ENCODE results near the gene ZSWIM6.
"Not testable (repeated sequence)": the region's sequence is repeated elsewhere in the genome, so short reads cannot be mapped to it uniquely, and the experiment has no call there.

Gene ZSWIM6

DNA sequence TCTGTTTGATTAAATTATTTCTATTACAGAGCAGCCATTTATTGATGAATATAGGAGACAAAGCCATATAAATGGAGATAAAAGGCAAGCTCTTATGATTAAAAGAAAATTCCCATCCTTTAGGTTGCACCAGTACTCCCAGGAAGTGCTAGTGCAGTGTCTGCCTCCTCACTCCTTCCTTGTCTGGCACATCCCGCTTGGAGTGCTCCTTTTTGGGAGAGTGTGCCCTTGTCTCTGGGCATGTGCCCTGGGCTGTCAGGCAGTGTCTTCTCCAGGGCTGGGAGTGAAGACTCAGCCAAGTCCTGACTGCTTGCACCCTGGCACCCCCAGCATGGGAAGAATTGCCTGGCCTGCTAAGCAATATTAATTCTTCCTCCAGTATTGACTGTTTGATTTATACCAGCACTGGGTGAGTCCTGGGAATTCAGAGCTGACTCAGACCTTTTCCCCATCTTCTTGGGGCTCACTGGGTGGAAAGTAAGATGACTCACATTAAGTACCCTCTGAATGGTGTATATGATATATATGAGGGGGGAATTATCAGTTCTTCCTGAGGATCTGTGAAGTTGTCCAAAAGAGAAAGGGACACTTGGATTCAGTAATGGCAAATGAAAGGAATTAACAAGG, 62.1 kb downstream of the ZSWIM6 start:
- Mint-ChIP-seq H3K9me3 (no peaks in the 10 kb centered on the region), H3K36me3 (ENCODE audit: low read depth) (no peaks in the 10 kb centered on the region), H3K4me1 (ENCODE audit: low read depth) (peaks cover 4% of the 10 kb centered on the region), H3K4me3 (no peak overlapping the region), H3K27ac (no peak overlapping the region), H3K27me3 (ENCODE audit: low read depth) (no peaks in the 10 kb centered on the region)

- no peaks in the 10 kb centered on the region for H3K36me3 Mint-ChIP-seq (ENCODE audit: low read depth)
- peaks cover 4% of the 10 kb centered on the region for H3K27me3 Mint-ChIP-seq (ENCODE audit: low read depth)
- peaks cover 4% of the 10 kb centered on the region for H3K4me1 Mint-ChIP-seq (ENCODE audit: low read depth)
- H3K4me3 Mint-ChIP-seq = no peak overlapping the region
- H3K9me3 Mint-ChIP-seq = no peaks in the 10 kb centered on the region
- H3K27ac Mint-ChIP-seq = no peak overlapping the region
These were observed 62.7 kb downstream of the ZSWIM6 start for GRCh38 chr5:61394793-61395192.

DNA sequence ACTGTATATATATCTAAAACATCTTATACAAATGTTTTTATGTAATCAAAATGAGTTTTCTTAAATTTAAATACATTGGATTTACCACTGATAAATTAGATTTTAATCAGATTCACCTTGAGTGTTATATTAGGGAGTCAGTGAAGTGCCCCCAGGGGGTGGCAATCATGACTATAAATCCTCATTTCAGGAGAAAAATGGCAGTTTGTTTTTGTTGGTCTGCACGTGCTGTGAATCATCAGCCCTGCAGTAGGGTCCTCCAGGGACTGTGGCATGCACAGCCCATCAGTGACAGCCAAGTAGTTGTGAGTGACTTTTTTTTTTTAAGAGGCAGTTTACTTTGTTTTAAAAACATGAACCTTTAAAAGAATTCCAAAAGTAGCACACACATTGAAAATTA, 65.2 kb downstream of the ZSWIM6 start:
- H3K4me1 Mint-ChIP-seq (ENCODE audit: low read depth) = peaks cover 6% of the 10 kb centered on the region
- no peaks in the 10 kb centered on the region for H3K9me3 Mint-ChIP-seq
- no peaks in the 10 kb centered on the region for H3K36me3 Mint-ChIP-seq (ENCODE audit: low read depth)
- peaks cover 5% of the 10 kb centered on the region for H3K27me3 Mint-ChIP-seq (ENCODE audit: low read depth)
- no peak overlapping the region for H3K27ac Mint-ChIP-seq
- no peak overlapping the region for H3K4me3 Mint-ChIP-seq

DNA sequence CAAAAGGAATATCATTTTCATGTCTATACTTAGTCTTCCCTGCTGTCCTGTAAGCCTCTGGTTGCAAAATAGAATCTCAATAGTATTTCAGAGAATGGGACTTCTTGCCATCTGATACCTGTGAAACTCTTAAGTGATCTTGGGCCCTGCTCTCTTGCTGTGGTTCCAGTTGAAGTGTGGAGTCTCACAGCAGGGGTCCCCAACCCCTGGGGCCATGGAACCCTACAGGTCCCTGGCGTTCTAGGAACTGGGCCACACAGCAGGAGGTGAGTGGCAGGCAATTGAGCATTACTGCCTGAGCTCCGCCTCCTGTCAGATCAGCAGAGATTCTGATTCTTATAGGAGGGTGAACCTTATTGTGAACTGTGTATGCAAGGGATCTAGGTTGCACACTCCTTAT, 65.9 kb downstream of the ZSWIM6 start:
- no peak overlapping the region for H3K27ac Mint-ChIP-seq
- H3K36me3 Mint-ChIP-seq (ENCODE audit: low read depth) = no peaks in the 10 kb centered on the region
- H3K9me3 Mint-ChIP-seq = no peaks in the 10 kb centered on the region
- H3K4me1 Mint-ChIP-seq (ENCODE audit: low read depth) = peaks cover 7% of the 10 kb centered on the region
- H3K4me3 Mint-ChIP-seq = no peak overlapping the region
- peaks cover 5% of the 10 kb centered on the region for H3K27me3 Mint-ChIP-seq (ENCODE audit: low read depth)

GRCh38 chr5:61398440-61398839, 66.4 kb downstream of the ZSWIM6 start:
- H3K9me3 Mint-ChIP-seq = no peaks in the 10 kb centered on the region
- H3K27me3 Mint-ChIP-seq (ENCODE audit: low read depth) = peaks cover 5% of the 10 kb centered on the region
- peaks cover 7% of the 10 kb centered on the region for H3K4me1 Mint-ChIP-seq (ENCODE audit: low read depth)
- H3K27ac Mint-ChIP-seq = no peak overlapping the region
- H3K36me3 Mint-ChIP-seq (ENCODE audit: low read depth) = no peaks in the 10 kb centered on the region
- H3K4me3 Mint-ChIP-seq = no peak overlapping the region

GRCh38 chr5:61399679-61400078, 67.6 kb downstream of the ZSWIM6 start:
- peaks cover 7% of the 10 kb centered on the region for H3K4me1 Mint-ChIP-seq (ENCODE audit: low read depth)
- H3K27ac Mint-ChIP-seq = no peak overlapping the region
- H3K36me3 Mint-ChIP-seq (ENCODE audit: low read depth) = no peaks in the 10 kb centered on the region
- H3K9me3 Mint-ChIP-seq = no peaks in the 10 kb centered on the region
- H3K4me3 Mint-ChIP-seq = no peak overlapping the region
- peaks cover 5% of the 10 kb centered on the region for H3K27me3 Mint-ChIP-seq (ENCODE audit: low read depth)

- no peaks in the 10 kb centered on the region for H3K9me3 Mint-ChIP-seq
- H3K27ac Mint-ChIP-seq = no peak overlapping the region
- no peaks in the 10 kb centered on the region for H3K36me3 Mint-ChIP-seq (ENCODE audit: low read depth)
- peaks cover 8% of the 10 kb centered on the region for H3K27me3 Mint-ChIP-seq (ENCODE audit: low read depth)
- no peak overlapping the region for H3K4me3 Mint-ChIP-seq
- H3K4me1 Mint-ChIP-seq (ENCODE audit: low read depth) = peaks cover 7% of the 10 kb centered on the region
These were observed 69.7 kb downstream of the ZSWIM6 start for GRCh38 chr5:61401726-61402125.

- H3K4me1 Mint-ChIP-seq (ENCODE audit: low read depth) = peaks cover 7% of the 10 kb centered on the region
- no peak overlapping the region for H3K4me3 Mint-ChIP-seq
- H3K36me3 Mint-ChIP-seq (ENCODE audit: low read depth) = no peaks in the 10 kb centered on the region
- peaks cover 8% of the 10 kb centered on the region for H3K27me3 Mint-ChIP-seq (ENCODE audit: low read depth)
- no peaks in the 10 kb centered on the region for H3K9me3 Mint-ChIP-seq
- no peak overlapping the region for H3K27ac Mint-ChIP-seq
These were observed 70.3 kb downstream of the ZSWIM6 start for GRCh38 chr5:61402244-61402823.

- Mint-ChIP-seq H3K4me1 (ENCODE audit: low read depth) (peaks cover 8% of the 10 kb centered on the region), H3K9me3 (no peaks in the 10 kb centered on the region), H3K36me3 (ENCODE audit: low read depth) (no peaks in the 10 kb centered on the region), H3K4me3 (no peak overlapping the region), H3K27me3 (ENCODE audit: low read depth) (peaks cover 13% of the 10 kb centered on the region), H3K27ac (no peak overlapping the region)
These were observed 71.2 kb downstream of the ZSWIM6 start for GRCh38 chr5:61402970-61403900.

GRCh38 chr5:61405511-61406295, 73.6 kb downstream of the ZSWIM6 start:
- no peaks in the 10 kb centered on the region for H3K36me3 Mint-ChIP-seq (ENCODE audit: low read depth)
- H3K4me3 Mint-ChIP-seq = no peak overlapping the region
- H3K27ac Mint-ChIP-seq = no peak overlapping the region
- peaks cover 22% of the 10 kb centered on the region for H3K4me1 Mint-ChIP-seq (ENCODE audit: low read depth)
- peaks cover 8% of the 10 kb centered on the region for H3K27me3 Mint-ChIP-seq (ENCODE audit: low read depth)
- no peaks in the 10 kb centered on the region for H3K9me3 Mint-ChIP-seq

GRCh38 chr5:61406497-61406896, 74.4 kb downstream of the ZSWIM6 start:
- H3K4me1 Mint-ChIP-seq (ENCODE audit: low read depth) = peaks cover 22% of the 10 kb centered on the region
- H3K27me3 Mint-ChIP-seq (ENCODE audit: low read depth) = not testable (repeated sequence)

DNA sequence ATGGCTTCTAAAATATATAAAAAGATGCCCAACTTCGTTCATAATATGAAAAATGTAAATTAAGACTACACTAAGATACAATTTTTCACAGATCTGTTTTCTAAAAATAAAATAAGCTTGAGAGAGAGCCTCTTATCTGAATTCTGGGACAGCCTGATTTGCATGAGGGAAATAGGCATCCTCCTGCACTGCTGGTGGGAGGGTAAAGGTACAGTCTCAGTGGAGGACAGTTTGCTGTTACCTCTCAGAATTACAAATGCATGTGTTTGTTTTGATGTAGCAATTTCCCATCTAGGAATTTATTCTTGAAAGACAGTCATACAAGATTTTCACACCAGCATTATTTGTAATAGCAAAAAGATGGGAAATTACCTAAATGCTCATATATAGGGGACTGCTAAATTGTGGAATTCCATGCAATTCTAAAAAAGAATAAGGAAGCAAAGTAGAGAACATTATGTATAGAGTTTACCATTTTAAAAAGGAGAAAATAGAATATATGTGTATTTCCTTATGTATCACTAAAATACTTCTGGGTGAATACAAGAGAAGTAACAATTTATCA, 75.7 kb downstream of the ZSWIM6 start:
- H3K9me3 Mint-ChIP-seq = no peaks in the 10 kb centered on the region
- peak overlapping the region; percentile 12 for H3K4me3 Mint-ChIP-seq
- peak overlapping the region; percentile 58 for H3K27ac Mint-ChIP-seq
- H3K4me1 Mint-ChIP-seq (ENCODE audit: low read depth) = peaks cover 20% of the 10 kb centered on the region
- H3K36me3 Mint-ChIP-seq (ENCODE audit: low read depth) = no peaks in the 10 kb centered on the region
- H3K27me3 Mint-ChIP-seq (ENCODE audit: low read depth) = peaks cover 8% of the 10 kb centered on the region

More at GRCh38 chr5:61406497-61406896, 74.4 kb downstream of the ZSWIM6 start:
- not testable (repeated sequence) for H3K4me3 Mint-ChIP-seq; H3K27ac Mint-ChIP-seq; H3K36me3 Mint-ChIP-seq (ENCODE audit: low read depth); H3K9me3 Mint-ChIP-seq

DNA sequence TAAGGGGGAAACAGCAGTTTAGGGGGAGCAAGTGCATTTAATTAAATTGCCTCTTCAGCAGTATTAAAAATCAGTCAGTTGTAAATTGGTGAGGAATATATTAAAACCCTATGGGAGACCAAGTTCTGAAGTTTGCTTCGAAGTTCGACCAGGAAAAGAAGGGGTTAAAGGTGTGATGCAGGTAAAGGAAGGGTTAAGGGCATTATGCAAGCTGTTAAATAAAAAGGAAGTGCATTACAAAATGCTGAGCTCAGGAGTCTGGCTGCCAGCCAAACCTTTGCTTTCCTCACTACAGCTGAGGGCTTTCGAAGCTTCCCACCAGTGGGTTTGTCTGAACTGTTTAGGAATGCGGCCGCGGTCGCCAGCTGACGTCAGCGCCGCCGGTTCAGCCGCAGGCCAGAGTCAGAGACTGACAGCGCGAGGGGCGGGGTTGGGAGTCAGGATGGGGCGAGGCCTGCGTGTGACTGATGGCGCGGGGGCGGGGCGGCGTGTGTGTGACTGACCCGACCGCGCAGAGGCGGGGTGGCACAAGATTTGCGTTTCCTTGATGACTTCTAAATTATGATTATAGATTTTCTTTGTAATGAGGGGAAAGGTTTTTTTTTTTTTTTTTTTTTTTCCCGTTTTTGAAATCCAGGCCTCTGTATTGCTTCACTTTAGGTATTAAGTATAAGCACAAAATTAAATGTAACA, 76.6 kb downstream of the ZSWIM6 start:
- peaks cover 19% of the 10 kb centered on the region for H3K4me1 Mint-ChIP-seq (ENCODE audit: low read depth)

More for the DNA sequence above, 76.6 kb downstream of the ZSWIM6 start:
- H3K4me3 Mint-ChIP-seq = peak overlapping the region; percentile 72
- peak overlapping the region; percentile 58 for H3K27ac Mint-ChIP-seq
- no peaks in the 10 kb centered on the region for H3K9me3 Mint-ChIP-seq
- H3K36me3 Mint-ChIP-seq (ENCODE audit: low read depth) = no peaks in the 10 kb centered on the region
- H3K27me3 Mint-ChIP-seq (ENCODE audit: low read depth) = peaks cover 8% of the 10 kb centered on the region
